Cerebellar cortex (tissue), 1 donor: ENCODE results near the gene KRTAP5-8.
"Not testable (repeated sequence)": the region's sequence is repeated elsewhere in the genome, so short reads cannot be mapped to it uniquely, and the experiment has no call there.

ENCODE experiments used
- DNase-seq: peaks from one replicate; pipeline ENCODE4 v3.0.0-alpha.2; 2015; ENCODE audit warnings: low spot score

KRTAP5-8 gene

DNA sequence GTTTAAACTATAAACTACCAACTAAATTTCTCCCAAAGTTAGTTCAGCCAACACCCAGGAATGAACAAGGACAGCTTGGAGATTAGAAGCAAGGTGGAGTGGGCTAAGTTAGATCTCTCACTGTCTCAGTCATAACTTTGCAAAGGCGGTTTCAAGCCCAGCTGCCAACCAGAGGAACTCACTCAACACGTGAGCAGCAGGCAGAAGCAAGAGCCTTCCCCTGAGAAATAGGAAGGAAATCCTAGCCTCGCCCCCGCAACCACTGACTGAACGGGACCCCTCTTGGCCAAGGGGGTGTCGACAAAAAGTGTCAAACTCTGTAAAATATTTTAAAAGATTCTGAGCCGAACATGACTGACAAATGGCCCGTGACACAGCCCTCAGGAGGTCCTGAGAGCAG is 6.0 kb downstream of the KRTAP5-8 start:
- no peak for DNase-seq

GRCh38 chr11:71544525-71545214 is 6.8 kb downstream of the KRTAP5-8 start:
- DNase-seq: no peak

GRCh38 chr11:71545405-71545966 is 7.7 kb downstream of the KRTAP5-8 start:
- DNase-seq: no peak

GRCh38 chr11:71548120-71548519 is 10.3 kb downstream of the KRTAP5-8 start, which contains the start of gene KRTAP5-9:
KRTAP5-9 (plus strand) TSS chr11:71548420; CDS start chr11:71548658, 238 bp downstream.
- no peak for DNase-seq

GRCh38 chr11:71548716-71549151 is 10.9 kb downstream of the KRTAP5-8 start:
- no peak for DNase-seq

- DNase-seq: no peak
These were observed 13.9 kb downstream of the KRTAP5-8 start for GRCh38 chr11:71551711-71552110.

- no peak for DNase-seq
These were observed 17.2 kb downstream of the KRTAP5-8 start for GRCh38 chr11:71554996-71555395.

- no peak for DNase-seq
These were observed 17.7 kb downstream of the KRTAP5-8 start for GRCh38 chr11:71555508-71555907.

DNA sequence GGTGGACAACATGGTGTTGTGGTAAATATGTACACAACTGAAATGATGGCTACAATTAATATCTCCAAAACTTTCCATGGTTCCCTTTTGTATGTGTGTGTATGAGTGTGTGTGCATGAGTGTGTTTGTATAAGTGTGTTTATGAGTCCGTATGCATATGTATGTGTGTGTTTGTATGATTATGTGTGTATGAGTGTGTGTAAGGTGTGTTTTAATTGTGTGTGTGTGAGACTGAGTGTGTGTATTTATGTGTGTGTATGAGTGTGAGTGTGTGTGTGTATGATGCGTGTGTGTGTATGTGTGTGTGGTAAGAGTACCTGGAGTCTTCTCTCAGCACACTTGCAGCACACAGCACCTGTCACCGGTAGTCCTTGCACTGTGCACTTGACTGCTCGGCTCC is 18.2 kb downstream of the KRTAP5-8 start:
- no peak for DNase-seq

DNA sequence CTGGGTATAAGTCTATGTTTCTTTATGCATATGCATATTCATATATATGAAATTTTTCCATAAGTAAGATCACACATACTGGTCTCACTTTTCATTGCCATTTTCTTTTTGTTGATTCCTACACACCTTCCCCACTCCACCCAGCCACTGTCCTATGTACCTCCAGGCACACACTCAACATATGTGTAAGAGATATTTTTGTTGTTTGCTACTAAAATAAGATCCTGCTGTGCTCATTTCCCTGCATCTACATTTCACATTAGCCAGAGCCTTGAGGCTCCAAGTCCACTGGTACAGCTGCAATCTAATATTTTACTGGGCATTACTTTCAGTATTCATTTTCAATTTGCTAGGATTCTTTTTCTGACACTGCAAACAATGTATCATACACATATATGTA is 19.4 kb downstream of the KRTAP5-8 start:
- DNase-seq: no peak

DNA sequence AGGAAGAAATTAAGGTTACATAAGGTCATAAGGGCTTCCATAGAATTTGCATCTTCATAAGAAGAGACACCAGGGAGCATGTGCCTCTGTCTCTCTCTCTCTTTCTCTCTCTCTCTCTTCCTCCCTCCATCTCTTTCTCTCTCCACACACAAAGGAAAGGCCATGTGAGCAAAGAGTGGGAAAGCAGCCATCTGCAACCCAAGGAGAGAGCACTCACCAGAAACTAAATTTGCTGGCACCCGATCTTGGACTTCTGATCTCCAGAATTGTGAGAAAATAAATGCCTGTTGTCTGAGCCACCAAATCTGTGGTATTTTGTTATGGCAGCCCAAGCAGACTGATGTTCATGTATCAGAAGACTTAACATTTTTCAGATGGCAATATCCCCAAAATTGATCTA is 21.2 kb downstream of the KRTAP5-8 start:
- DNase-seq: no peak

DNA sequence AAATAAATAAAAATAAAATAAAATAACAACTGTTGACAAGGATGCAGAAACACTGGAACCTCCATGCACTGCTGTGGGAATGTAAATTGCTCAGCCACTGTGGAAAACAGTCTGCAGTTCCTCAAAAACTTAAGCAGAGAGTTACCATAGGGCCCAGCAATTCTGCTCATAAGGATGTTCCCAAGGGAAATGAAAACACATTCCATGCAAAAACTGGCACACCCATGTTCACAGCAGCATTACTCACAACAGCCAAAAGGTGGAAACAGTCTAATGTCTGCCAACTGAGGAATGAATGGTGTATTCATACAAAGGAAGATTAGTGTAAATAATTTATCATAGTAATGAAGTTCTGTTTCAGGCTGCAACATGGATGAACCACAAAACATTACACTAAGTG is 24.3 kb downstream of the KRTAP5-8 start:
- DNase-seq: no peak

DNA sequence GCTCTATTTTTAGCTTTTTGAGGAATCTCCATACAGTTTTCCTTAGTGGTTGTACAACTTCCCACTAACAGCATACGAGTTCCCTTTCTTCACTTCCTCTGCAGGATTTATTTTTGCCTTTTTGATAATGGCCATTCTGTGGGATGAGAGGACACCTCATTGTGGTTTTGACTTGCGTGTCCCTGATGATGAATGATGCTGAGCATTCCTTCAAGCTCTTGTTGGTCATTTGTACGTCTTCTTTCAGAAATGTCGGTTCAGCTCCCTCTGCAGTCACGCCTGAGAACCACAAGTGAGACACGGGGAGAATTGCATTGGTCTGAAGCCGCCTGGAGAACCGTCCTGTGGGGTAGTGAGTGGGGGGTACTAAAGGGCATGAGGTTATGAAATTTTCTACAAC is 25.6 kb downstream of the KRTAP5-8 start:
- peak; percentile 27 for DNase-seq

GRCh38 chr11:71564430-71564829 is 26.6 kb downstream of the KRTAP5-8 start:
- DNase-seq: no peak

- DNase-seq: no peak
These were observed 27.4 kb downstream of the KRTAP5-8 start, which contains the start of gene KRTAP5-10 for GRCh38 chr11:71565263-71565662. KRTAP5-10 (plus strand) TSS chr11:71565563; CDS start chr11:71565588, 25 bp downstream.

- DNase-seq: no peak
These were observed 28.3 kb downstream of the KRTAP5-8 start for GRCh38 chr11:71566081-71566620.

DNA sequence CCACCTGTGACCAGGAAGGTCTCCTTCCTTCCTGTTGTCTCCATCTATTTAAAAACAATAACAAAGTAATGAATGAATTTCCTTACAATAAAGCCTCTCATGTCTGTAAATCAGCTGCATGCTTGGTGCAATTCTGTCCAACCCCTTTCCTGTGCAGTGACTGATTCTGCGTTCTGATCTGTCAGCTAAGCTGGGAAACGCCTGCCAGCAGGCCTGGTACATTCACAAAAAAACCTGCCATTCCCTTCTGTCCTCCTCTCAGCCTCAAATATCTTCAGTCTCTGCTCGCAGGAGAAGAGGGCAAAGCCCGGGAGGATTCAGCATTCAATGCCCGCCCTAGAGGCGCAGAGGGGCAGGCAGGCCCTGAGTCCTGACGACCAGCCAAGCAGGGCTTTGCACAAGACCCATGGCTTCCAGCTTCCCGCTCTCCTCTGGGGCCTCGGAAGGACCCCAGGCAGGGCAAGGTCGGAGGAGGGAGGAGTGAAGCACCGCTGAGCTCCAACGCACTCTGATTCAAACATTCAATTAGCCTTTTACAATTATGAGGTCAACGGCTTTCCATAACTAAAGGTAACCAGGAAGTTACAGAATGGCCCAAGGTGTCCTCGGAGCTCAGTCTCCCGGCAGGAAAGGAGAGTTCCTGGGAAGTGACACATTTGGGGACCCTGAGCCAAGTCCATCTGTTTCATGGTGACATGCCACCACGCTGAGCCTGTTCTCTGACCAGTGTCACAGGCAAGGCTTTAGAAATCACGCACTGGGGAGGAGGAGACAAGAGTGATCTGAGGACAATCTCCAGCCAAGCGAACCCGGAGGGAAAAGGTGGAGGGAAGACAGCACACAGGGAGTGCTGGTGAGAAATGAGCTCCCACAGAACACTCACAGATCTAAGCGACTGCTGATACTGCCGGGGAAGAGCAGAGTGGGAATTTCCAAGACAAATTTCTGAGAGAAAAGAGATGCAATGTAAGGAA is 29.1 kb downstream of the KRTAP5-8 start:
- peak; percentile 57 for DNase-seq

GRCh38 chr11:71567633-71568032 is 29.8 kb downstream of the KRTAP5-8 start:
- DNase-seq: not testable (repeated sequence)

DNA sequence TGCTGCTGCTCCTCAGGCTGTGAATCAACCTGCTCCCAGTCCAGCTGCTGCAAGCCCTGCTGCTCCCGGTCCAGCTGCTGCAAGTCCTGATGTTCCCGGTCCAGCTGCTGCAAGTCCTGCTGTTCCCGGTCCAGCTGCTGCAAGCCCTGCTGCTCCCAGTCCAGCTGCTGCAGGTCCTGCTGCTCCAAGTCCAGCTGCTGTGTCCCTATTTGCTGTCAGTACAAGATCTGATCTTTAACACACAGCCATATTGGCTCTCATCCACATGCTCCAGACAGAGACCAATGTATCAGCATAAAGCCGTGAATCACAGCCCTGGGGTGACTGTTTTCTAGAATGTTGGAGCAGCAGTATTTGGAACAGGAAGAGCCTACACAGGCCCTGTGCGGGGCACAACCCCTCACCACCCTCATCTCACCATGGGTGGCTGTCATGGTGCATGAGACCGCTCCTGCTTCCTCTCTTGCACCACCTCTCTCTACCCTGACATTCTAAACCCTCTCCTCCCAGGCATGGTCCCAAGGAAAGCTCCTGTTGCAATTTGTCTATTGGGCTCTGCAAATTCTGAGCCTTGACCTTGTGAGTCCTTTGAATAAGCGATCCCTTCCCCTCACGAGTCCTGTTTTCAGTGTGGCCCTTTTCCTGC is 31.0 kb downstream of the KRTAP5-8 start:
- DNase-seq: no peak

GRCh38 chr11:71571101-71571850 is 33.5 kb downstream of the KRTAP5-8 start:
- not testable (repeated sequence) for DNase-seq

- DNase-seq: no peak
These were observed 35.0 kb downstream of the KRTAP5-8 start for GRCh38 chr11:71572811-71573210.
